WI38 (cell line): Measurements from ENCODE around the gene CLDN11.

Experiments
- H3K4me3 ChIP-seq: 2 replicates; pipeline ENCODE4 v1.5.1; 2011; ENCODE audit warnings: low read depth, mild to moderate bottlenecking, control low read depth, low read length
- TF ChIP-seq, protein P1 (sequence below): IDR thresholded peaks from 2 replicates; pipeline ENCODE4 v1.5.1; 2012; ENCODE audit warnings: low read depth, mild to moderate bottlenecking, control low read depth, low read length

The CLDN11 gene

DNA sequence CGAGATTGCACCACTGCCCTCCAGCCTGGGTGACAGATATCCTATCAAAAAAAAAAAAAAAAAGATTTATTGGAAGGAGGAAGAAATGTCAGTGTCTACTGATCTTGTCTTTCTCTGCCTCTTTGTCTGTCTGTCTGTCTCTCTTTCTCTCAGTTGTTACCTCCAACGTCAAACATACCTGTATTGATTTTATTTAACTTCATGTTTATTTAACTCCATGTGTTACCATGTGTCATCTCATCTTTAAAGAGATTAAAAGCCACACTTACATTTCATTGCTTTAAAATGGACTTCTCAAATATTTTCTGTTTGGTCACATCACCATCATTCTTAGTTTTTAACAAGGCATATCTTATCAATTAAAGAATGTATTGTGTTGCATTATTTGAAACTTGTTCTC is 9.4 kb downstream of the CLDN11 start:
- H3K4me3 ChIP-seq, result no peak overlapping the region
- TF ChIP-seq, protein P1, sequence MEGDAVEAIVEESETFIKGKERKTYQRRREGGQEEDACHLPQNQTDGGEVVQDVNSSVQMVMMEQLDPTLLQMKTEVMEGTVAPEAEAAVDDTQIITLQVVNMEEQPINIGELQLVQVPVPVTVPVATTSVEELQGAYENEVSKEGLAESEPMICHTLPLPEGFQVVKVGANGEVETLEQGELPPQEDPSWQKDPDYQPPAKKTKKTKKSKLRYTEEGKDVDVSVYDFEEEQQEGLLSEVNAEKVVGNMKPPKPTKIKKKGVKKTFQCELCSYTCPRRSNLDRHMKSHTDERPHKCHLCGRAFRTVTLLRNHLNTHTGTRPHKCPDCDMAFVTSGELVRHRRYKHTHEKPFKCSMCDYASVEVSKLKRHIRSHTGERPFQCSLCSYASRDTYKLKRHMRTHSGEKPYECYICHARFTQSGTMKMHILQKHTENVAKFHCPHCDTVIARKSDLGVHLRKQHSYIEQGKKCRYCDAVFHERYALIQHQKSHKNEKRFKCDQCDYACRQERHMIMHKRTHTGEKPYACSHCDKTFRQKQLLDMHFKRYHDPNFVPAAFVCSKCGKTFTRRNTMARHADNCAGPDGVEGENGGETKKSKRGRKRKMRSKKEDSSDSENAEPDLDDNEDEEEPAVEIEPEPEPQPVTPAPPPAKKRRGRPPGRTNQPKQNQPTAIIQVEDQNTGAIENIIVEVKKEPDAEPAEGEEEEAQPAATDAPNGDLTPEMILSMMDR, result no peak

DNA sequence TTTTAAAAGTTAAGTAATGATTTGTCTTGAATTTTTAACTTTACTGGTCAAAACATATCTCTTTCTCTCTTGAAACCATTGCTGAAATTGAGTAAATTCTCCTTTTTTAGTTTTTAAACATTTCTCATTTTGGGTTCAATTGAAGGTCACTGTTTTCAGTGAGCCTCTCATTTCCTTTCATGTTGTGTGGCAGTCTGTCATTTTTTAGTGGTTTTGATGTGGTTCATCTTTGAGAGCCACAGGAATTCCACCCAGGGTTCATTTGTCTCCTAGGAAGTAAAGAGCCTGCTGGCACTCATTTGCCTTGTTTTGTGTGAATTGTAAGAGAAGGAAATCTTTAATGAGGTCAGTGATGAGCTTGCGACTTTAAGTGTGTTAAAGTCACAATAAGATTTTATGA is 10.4 kb downstream of the CLDN11 start:
- H3K4me3 ChIP-seq, result no peak overlapping the region

DNA sequence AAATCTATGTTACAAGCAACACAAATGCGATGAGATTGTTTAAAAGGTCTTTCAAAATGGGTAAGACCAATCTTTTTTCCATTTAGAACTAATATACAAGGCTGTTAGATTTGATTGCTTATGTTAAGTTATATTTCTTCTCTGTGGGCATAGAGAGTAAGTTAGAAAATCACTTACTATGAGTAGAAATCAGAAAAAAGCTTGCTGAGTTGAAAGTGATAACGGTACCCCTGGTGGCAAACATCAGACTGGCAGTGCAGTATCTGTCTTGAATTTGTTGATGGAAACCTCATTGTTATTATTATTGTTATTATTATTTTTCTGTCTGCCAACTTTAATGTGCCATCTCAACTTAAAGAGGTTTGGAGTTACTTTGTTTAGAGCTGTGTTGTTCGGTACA is 12.4 kb downstream of the CLDN11 start:
- TF ChIP-seq, protein P1, result 0 out of 2 replicates have a peak, but pooled peaks have one; percentile 10
- H3K4me3 ChIP-seq, result no peak overlapping the region

More for the DNA sequence above, 10.4 kb downstream of the CLDN11 start:
- TF ChIP-seq, protein P1, result no peak

DNA sequence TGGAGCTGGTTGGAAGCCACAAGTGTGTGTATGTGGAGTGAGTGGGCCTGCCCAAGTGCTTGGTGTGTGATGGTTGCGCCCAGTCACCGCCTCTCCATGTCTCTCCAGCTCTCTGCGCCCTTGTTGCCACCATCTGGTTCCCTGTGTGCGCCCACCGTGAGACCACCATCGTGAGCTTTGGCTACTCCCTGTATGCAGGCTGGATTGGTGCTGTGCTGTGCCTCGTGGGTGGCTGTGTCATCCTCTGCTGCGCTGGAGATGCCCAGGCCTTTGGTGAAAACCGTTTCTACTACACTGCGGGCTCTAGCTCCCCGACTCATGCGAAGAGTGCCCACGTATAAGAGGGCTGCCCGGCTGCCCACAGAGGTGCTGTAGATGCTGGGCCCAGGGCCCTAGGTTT is 13.7 kb downstream of the CLDN11 start:
- no peak overlapping the region for H3K4me3 ChIP-seq
- TF ChIP-seq, protein P1, result no peak

DNA sequence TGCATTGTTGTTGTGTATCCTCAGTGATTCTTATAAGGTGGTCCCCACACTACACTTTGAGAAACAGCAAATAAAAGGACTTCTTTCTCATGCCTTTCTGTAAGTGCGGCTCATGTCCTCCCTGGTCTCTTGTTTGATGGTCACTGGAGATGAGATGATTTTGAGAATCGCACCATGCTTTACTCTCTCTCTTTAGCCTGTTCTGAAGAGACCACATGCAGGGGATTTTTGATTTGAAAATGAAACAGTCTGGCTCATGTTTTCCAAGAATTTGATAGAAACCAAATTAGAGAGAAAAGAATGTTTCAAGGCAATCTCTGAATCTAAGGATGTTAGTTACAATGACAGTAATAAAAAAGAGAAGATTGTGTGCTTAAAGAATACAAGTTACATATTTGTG is 18.0 kb downstream of the CLDN11 start:
- TF ChIP-seq, protein P1, result no peak
- H3K4me3 ChIP-seq, result no peak overlapping the region

DNA sequence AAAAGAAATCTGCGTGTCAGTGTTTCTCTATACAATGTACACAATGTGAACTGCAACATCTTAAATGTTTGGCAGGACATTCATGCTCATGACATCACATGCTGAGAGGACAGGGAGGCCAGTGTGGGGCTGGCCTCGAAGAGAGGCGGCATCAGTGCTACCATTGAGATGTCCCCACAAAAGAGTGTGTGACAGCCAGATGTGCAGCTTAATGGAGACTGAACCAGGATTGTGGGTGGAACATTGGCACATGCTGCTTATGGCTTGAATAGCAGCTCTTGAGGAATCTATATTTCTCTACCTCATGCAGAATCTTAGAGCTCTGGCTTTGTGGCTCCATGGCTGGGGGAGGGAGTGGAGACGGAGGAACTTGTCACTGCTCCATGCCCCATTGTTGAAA is 18.5 kb downstream of the CLDN11 start:
- TF ChIP-seq, protein P1, result no peak
- H3K4me3 ChIP-seq, result no peak overlapping the region

DNA sequence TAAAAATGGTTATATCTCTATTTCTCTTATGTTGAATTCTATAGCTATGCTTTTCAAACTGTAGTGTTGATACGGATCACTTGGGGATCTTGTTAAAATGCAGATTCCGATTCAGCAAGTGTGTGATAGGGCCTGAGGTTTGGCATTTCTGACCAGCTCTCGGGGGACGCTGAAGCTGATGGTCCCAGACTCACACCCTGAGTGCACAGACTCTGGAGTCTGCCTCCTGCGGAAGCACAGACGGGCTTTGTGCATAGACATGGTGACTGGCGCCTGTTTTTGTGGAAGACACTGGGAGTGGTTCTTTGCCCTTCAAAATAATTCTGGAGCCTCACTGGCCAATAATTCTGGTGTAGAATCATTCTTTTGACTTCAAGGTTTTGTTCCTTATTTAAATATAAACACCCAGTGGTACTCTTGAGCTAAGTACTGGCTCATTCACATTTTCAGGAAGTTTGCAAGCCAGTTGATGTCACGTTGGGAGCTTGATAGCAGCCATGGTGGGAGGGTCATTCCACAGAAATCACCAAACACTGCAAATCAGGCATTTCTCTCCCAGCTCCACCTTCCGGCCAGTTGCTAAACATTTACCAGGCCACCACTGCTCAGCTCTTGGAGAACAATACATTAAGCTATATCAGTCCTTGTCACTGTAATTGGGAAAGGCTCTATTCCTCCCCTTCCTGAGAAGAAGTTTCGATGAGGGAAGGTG is 19.2 kb downstream of the CLDN11 start:
- TF ChIP-seq, protein P1, result no peak
- H3K4me3 ChIP-seq, result no peak overlapping the region
